Transverse colon (tissue), 4 donors: ENCODE measurements around the gene PITPNC1. TPM values are rescaled to one million over a fixed set of nuclear protein-coding genes. Genes with fewer than 3 reads are reported as not detected.
A peak's percentile ranks its signal among the peaks of the same experiment; 100 is the strongest.

ENCODE experiments used
- DNase-seq: peaks from one replicate; pipeline ENCODE4 v3.0.0-alpha.2; 2019
- H3K27ac ChIP-seq, 4 donors: fragments of 200-600 bp; sonication (generic); 2 replicates each; pipeline ENCODE4 v1.5.1; 2016 to 2018; ENCODE audit warnings: inconsistent platforms in 4 of 4
- H3K27me3 ChIP-seq: fragments of 200-600 bp; sonication (generic); 2 replicates; pipeline ENCODE4 v1.5.1; 2017; ENCODE audit warnings: inconsistent platforms
- H3K36me3 ChIP-seq, 4 donors: fragments of 200-600 bp; sonication (generic); 2 replicates each; pipeline ENCODE4 v1.5.1; 2017 to 2019; ENCODE audit warnings: inconsistent platforms in 4 of 4
- H3K4me1 ChIP-seq, 4 donors: fragments of 200-600 bp; sonication (generic); 2 replicates each; pipeline ENCODE4 v1.5.1; 2017 to 2020; ENCODE audit warnings: inconsistent platforms in 4 of 4
- H3K4me3 ChIP-seq, 4 donors: fragments of 200-600 bp; sonication (generic); 1 replicate in 1 of 4; 2 replicates in 3 of 4; pipeline versions ENCODE4 v1.5.1 to v1.6.1; 2017 to 2019; ENCODE audit warnings: inconsistent platforms in 4 of 4
- H3K9me3 ChIP-seq, 2 donors: fragments of 200-600 bp; sonication (generic); 2 replicates each; pipeline ENCODE4 v1.5.1; 2017 to 2019; ENCODE audit warnings: inconsistent platforms in 2 of 2
- CTCF ChIP-seq, 5 experiments: fragments of 200-600 bp in 3 of 5; fragments of 450-650 bp in 2 of 5; sonication (generic) in 3 of 5; IDR thresholded peaks; 1 replicate in 2 of 5; 2 replicates in 3 of 5; pipeline ENCODE4 v1.5.1; 2016 to 2017; ENCODE audit warnings: antibody characterized with exemption in 5 of 5, inconsistent platforms in 3 of 5, mild to moderate bottlenecking in 2 of 5, moderate library complexity in 1 of 5
- EP300 ChIP-seq: sonication (generic); formaldehyde crosslinking; IDR thresholded peaks from one replicate; pipeline ENCODE4 v1.6.1; 2017; ENCODE audit warnings: antibody characterized with exemption, low read depth
- POLR2A ChIP-seq: fragments of 450-650 bp; IDR thresholded peaks from one replicate; pipeline ENCODE4 v1.6.1; 2016; ENCODE audit warnings: antibody characterized with exemption, mild to moderate bottlenecking, moderate library complexity
- POLR2AphosphoS5 ChIP-seq, 3 donors: sonication (generic); formaldehyde crosslinking; IDR thresholded peaks; one replicate each; pipeline ENCODE4 v1.6.1; 2016; ENCODE audit warnings: antibody characterized with exemption in 3 of 3
- WGBS, 2 donors: methylation state at CpG; one replicate each; pipeline ENCODE4 v1.1.5; 2018; ENCODE audit warnings: low coverage in 1 of 2; 5-methylcytosine and 5-hydroxymethylcytosine counted together
- in situ Hi-C, 4 donors: fragments of 200-750 bp; cut with MboI; loops; one replicate each; pipeline versions ENCODE4 v1.15.0 to v1.15.1; 2017; ENCODE audit warnings: low sequenced_read_pairs in 3 of 4, low pct_ligation_motif_present in 1 of 4, low pct_unique_long_range_greater_than_20kb in 1 of 4
- intact Hi-C: fragments of 100-400 bp; cut with DNase I; formaldehyde crosslinking; loops from one replicate; pipeline ENCODE4 v1.15.1; 2023; ENCODE audit warnings: low total_unique reads
- total RNA-seq, 4 donors: library from RNA; depleted of rRNA; stranded (reverse); fragments of >200 nt; gene quantifications; one replicate each; pipeline ENCODE4 v1.1.0, GENCODE V29; 2016

Gene PITPNC1
- total RNA-seq, 4 donors from 2014 or later, result 1.6 to 10.3 (median 4.0) TPM

GRCh38 chr17:67712375-67712774, 335.3 kb downstream of the PITPNC1 start:
- Histone ChIP-seq H3K9me3 (no peaks in the 10 kb centered on the region), H3K27ac (no peak overlapping the region), H3K4me1 (peaks cover 0 to 6% (median 0%) of the 10 kb centered on the region in 4 donors), H3K27me3 (no peaks in the 10 kb centered on the region), H3K4me3 (no peak overlapping the region), H3K36me3 (no peaks in the 10 kb centered on the region)
- intact Hi-C loops (no loop called here), in situ Hi-C loops (no loop called here)
- no peak for DNase-seq
- WGBS, 2 donors, result 86 to 88% methylated on average over 2 to 4 of the region's 4 CpGs
- TF ChIP-seq POLR2A (no peak), POLR2AphosphoS5 (IDR thresholded peaks at IDR 0.05) (no peak), CTCF (IDR thresholded peaks at IDR 0.05) (no peak), EP300 (no peak)

GRCh38 chr17:67713169-67713568, 336.1 kb downstream of the PITPNC1 start:
- peaks cover 0 to 6% (median 0%) of the 10 kb centered on the region in 4 donors for H3K4me1 ChIP-seq
- no peak overlapping the region for H3K4me3 ChIP-seq
- in situ Hi-C loops, result no loop called here
- no peak for TF ChIP-seq POLR2A
- no peak for DNase-seq
- WGBS, 2 donors, result 94 to 95% methylated on average over 3 of the region's 3 CpGs
- intact Hi-C loops, result no loop called here
- H3K36me3 ChIP-seq, result no peaks in the 10 kb centered on the region
- no peak overlapping the region for H3K27ac ChIP-seq
- H3K9me3 ChIP-seq, result no peaks in the 10 kb centered on the region
- H3K27me3 ChIP-seq, result no peaks in the 10 kb centered on the region

GRCh38 chr17:67716405-67716798, 339.3 kb downstream of the PITPNC1 start:
- DNase-seq, result no peak
- H3K4me3 ChIP-seq, result no peak overlapping the region
- H3K36me3 ChIP-seq, result peaks cover 0 to 9% (median 2%) of the 10 kb centered on the region in 4 donors
- intact Hi-C loops (no loop called here), in situ Hi-C loops (no loop called here)
- 98 to 100% methylated on average over 1 to 6 of the region's 6 CpGs for WGBS, 2 donors
- no peaks in the 10 kb centered on the region for H3K27me3 ChIP-seq
- no peak for TF ChIP-seq CTCF (IDR thresholded peaks at IDR 0.05)
- no peak for TF ChIP-seq POLR2AphosphoS5 (IDR thresholded peaks at IDR 0.05)
- TF ChIP-seq POLR2A, result no peak
- no peak for TF ChIP-seq EP300
- no peaks in the 10 kb centered on the region for H3K9me3 ChIP-seq
- no peak overlapping the region for H3K27ac ChIP-seq
- peaks cover 9 to 22% (median 15%) of the 10 kb centered on the region in 4 donors for H3K4me1 ChIP-seq

- H3K9me3 ChIP-seq, result no peaks in the 10 kb centered on the region
- H3K4me1 ChIP-seq, result peaks cover 9 to 22% (median 15%) of the 10 kb centered on the region in 4 donors
- in situ Hi-C loops (no loop called here), intact Hi-C loops (no loop called here)
- 1 to 3% methylated on average over 5 of the region's 5 CpGs for WGBS, 2 donors
- no peak for TF ChIP-seq POLR2AphosphoS5 (IDR thresholded peaks at IDR 0.05)
- TF ChIP-seq POLR2A, result no peak
- TF ChIP-seq EP300, result no peak
- no peak for TF ChIP-seq CTCF (IDR thresholded peaks at IDR 0.05)
- no peak for DNase-seq
- peaks cover 0 to 17% (median 6%) of the 10 kb centered on the region in 4 donors for H3K36me3 ChIP-seq
- H3K27me3 ChIP-seq, result no peaks in the 10 kb centered on the region
- H3K4me3 ChIP-seq, result peak overlapping the region; percentile 48 to 82 (median 76)
- H3K27ac ChIP-seq, result peak overlapping the region; percentile 91 to 93 (median 92)
Observed at GRCh38 chr17:67717192-67717623, 340.1 kb downstream of the PITPNC1 start.
